ENCODE measurements around the gene CTNS. TPM values are rescaled to one million over a fixed set of nuclear protein-coding genes. Genes with fewer than 3 reads are reported as not detected.

CTNS gene
- total RNA-seq, 6 donors from 2014 or later, result 22.1 to 31.4 (median 25.3) TPM

GRCh38 chr17:3690094-3690715 is 53.6 kb downstream of the CTNS start:
- Histone ChIP-seq H3K4me1 (peaks cover 3 to 4% (median 3%) of the 10 kb centered on the region in 4 donors), H3K27ac (no peak overlapping the region), H3K9me3 (no peaks in the 10 kb centered on the region), H3K36me3 (no peaks in the 10 kb centered on the region), H3K27me3 (peaks cover 0 to 12% (median 2%) of the 10 kb centered on the region in 4 donors), H3K4me3 (no peak overlapping the region)
- TF ChIP-seq EP300 (IDR thresholded peaks at IDR 0.05) (no peak), POLR2AphosphoS5 (IDR thresholded peaks at IDR 0.05) (no peak), CTCF (IDR thresholded peaks at IDR 0.05) (no peak), POLR2A (IDR thresholded peaks at IDR 0.05) (no peak)
- DNase-seq (no peak), ATAC-seq (ENCODE audit: low FRiP score in 2 of 2) (peak in 1 of 2 donors; percentile 24)
- WGBS, 2 donors, result 81 to 92% methylated on average over 7 to 22 of the region's 22 CpGs

DNA sequence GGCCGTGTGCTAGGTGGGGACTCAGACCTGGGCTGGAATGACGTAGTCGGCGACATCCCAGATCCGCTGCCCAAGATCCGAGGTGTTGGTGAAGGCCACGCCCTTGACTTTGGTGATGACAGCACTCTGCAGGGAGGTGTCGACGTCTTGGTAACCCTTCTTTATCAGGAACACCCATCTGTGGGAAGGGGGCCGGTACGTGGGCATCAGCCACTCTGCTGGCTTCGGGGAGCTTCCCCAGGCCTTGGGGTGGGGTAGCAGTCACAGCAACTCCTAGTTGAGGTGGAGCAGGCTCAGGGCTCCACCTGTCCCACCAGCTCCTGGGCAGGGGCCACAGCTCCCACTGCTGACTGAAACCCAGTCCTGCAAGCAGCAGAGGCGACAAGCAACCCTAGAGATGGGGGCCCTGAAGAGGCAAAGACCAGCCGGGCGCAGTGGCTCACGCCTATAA is 55.1 kb downstream of the CTNS start:
- DNase-seq (peak in 1 of 2 donors; percentile 38), ATAC-seq (ENCODE audit: low FRiP score in 2 of 2) (no peak)
- no peaks in the 10 kb centered on the region for H3K36me3 ChIP-seq

GRCh38 chr17:3692346-3692745 is 55.8 kb downstream of the CTNS start:
- Histone ChIP-seq H3K9me3 (no peaks in the 10 kb centered on the region), H3K27ac (no peak overlapping the region), H3K4me3 (no peak overlapping the region), H3K36me3 (no peaks in the 10 kb centered on the region), H3K27me3 (peaks cover 0 to 24% (median 7%) of the 10 kb centered on the region in 4 donors), H3K4me1 (peaks cover 15 to 22% (median 18%) of the 10 kb centered on the region in 4 donors)
- ATAC-seq (ENCODE audit: low FRiP score in 2 of 2) (no peak), DNase-seq (no peak)
- WGBS, 2 donors, result 81 to 93% methylated on average over 9 of the region's 9 CpGs
- TF ChIP-seq EP300 (IDR thresholded peaks at IDR 0.05) (no peak), POLR2A (IDR thresholded peaks at IDR 0.05) (no peak), POLR2AphosphoS5 (IDR thresholded peaks at IDR 0.05) (no peak)

More for the DNA sequence above, 55.1 kb downstream of the CTNS start:
- no peak for TF ChIP-seq EP300 (IDR thresholded peaks at IDR 0.05)
- no peak for TF ChIP-seq POLR2AphosphoS5 (IDR thresholded peaks at IDR 0.05)
- TF ChIP-seq POLR2A (IDR thresholded peaks at IDR 0.05), result no peak
- TF ChIP-seq CTCF (IDR thresholded peaks at IDR 0.05), result no peak
- WGBS, 2 donors, result 76 to 80% methylated on average over 5 to 16 of the region's 16 CpGs
- H3K9me3 ChIP-seq, result no peaks in the 10 kb centered on the region
- peaks cover 15 to 19% (median 17%) of the 10 kb centered on the region in 4 donors for H3K4me1 ChIP-seq
- no peak overlapping the region for H3K4me3 ChIP-seq
- peaks cover 0 to 24% (median 7%) of the 10 kb centered on the region in 4 donors for H3K27me3 ChIP-seq
- H3K27ac ChIP-seq, result no peak overlapping the region

DNA sequence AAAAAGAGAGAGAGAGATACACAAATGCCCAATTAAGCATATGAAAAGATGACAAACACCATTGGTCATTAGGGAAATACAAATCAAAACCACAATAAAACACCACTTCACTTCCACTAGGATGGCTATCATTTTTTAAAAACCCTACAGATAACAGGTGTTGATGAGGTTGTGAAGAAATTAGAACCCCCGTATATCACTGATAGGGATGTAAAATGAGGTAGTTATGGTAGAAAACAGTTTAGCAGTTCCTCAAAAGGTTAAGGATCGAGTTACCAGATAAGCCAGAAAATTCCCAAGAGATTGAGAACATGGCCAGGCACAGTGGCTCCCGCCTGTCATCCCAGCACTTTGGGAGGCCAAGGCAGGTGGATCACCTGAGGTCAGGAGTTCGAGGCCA is 56.6 kb downstream of the CTNS start:
- no peaks in the 10 kb centered on the region for H3K36me3 ChIP-seq
- H3K4me3 ChIP-seq, result no peak overlapping the region
- DNase-seq (no peak), ATAC-seq (ENCODE audit: low FRiP score in 2 of 2) (no peak)
- TF ChIP-seq POLR2A (IDR thresholded peaks at IDR 0.05) (no peak), POLR2AphosphoS5 (IDR thresholded peaks at IDR 0.05) (no peak), EP300 (IDR thresholded peaks at IDR 0.05) (no peak), CTCF (IDR thresholded peaks at IDR 0.05) (no peak)
- WGBS, 2 donors, result 47 to 60% methylated on average over 4 of the region's 4 CpGs
- no peak overlapping the region for H3K27ac ChIP-seq
- H3K27me3 ChIP-seq, result peaks cover 0 to 22% (median 7%) of the 10 kb centered on the region in 4 donors
- peaks cover 15 to 22% (median 18%) of the 10 kb centered on the region in 4 donors for H3K4me1 ChIP-seq
- H3K9me3 ChIP-seq, result peaks cover 0 to 8% (median 2%) of the 10 kb centered on the region in 4 donors

- peaks cover 0 to 20% (median 7%) of the 10 kb centered on the region in 4 donors for H3K27me3 ChIP-seq
- 72 to 75% methylated on average over 9 of the region's 9 CpGs for WGBS, 2 donors
- DNase-seq (no peak), ATAC-seq (ENCODE audit: low FRiP score in 2 of 2) (no peak)
- no peak overlapping the region for H3K27ac ChIP-seq
- no peak for TF ChIP-seq POLR2A (IDR thresholded peaks at IDR 0.05)
- TF ChIP-seq POLR2AphosphoS5 (IDR thresholded peaks at IDR 0.05), result no peak
- no peak for TF ChIP-seq CTCF (IDR thresholded peaks at IDR 0.05)
- TF ChIP-seq EP300 (IDR thresholded peaks at IDR 0.05), result no peak
- H3K4me1 ChIP-seq, result peaks cover 15 to 22% (median 18%) of the 10 kb centered on the region in 4 donors
- H3K4me3 ChIP-seq, result no peak overlapping the region
- H3K9me3 ChIP-seq, result peaks cover 0 to 10% (median 5%) of the 10 kb centered on the region in 4 donors
- H3K36me3 ChIP-seq, result no peaks in the 10 kb centered on the region
Observed at GRCh38 chr17:3693829-3694231, 57.3 kb downstream of the CTNS start.
